Measurements from ENCODE around the gene MARK3.

Gene MARK3

DNA sequence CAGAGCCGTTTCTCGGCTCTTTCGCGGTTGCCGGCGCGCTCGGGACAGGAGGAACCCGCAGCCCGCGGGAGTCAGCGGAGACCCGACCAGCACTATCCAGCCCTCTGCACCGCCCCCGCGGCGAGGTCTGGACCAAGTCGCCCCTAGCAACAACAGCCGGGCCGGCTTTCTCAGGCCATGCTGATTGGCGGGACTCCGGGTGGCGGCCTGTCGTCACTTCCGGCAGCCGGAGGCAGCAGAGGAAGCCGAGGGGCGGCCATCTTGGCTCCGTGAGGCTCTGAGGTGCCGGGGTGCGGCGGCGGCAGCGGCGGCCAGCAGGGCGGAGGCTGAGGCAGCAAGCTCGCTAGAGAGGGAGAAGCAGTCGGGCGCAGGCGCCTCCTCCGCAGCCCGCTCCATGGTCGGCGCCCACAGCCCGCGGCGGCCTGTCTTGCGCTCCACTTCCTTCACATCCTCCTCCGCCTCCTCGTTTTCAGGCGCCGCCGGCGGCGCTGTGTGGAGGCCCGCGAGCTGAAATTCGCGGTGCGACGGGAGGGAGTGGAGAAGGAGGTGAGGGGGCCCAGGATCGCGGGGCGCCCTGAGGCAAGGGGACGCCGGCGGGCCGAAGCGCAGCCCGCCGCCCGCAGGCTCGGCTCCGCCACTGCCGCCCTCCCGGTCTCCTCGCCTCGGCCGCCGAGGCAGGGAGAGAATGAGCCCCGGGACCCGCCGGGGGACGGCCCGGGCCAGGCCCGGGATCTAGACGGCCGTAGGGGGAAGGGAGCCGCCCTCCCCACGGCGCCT, at the start of gene MARK3:
Gene MARK3, plus strand, starts transcription at position 264 of the 777 bp plus-strand sequence. CDS start 615 bp downstream, outside the sequence.
- peak within 1 kb of the TSS; percentile 98 for H3K4me3 ChIP-seq (ENCODE audit: low read length)
- DNase-seq (ENCODE audit: low read depth) = peak; percentile 98
- TF ChIP-seq, protein P1, sequence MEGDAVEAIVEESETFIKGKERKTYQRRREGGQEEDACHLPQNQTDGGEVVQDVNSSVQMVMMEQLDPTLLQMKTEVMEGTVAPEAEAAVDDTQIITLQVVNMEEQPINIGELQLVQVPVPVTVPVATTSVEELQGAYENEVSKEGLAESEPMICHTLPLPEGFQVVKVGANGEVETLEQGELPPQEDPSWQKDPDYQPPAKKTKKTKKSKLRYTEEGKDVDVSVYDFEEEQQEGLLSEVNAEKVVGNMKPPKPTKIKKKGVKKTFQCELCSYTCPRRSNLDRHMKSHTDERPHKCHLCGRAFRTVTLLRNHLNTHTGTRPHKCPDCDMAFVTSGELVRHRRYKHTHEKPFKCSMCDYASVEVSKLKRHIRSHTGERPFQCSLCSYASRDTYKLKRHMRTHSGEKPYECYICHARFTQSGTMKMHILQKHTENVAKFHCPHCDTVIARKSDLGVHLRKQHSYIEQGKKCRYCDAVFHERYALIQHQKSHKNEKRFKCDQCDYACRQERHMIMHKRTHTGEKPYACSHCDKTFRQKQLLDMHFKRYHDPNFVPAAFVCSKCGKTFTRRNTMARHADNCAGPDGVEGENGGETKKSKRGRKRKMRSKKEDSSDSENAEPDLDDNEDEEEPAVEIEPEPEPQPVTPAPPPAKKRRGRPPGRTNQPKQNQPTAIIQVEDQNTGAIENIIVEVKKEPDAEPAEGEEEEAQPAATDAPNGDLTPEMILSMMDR (IDR thresholded peaks at IDR 0.05; ENCODE audit: insufficient read depth, low read depth, low read length, missing control alignments) = no peak

DNA sequence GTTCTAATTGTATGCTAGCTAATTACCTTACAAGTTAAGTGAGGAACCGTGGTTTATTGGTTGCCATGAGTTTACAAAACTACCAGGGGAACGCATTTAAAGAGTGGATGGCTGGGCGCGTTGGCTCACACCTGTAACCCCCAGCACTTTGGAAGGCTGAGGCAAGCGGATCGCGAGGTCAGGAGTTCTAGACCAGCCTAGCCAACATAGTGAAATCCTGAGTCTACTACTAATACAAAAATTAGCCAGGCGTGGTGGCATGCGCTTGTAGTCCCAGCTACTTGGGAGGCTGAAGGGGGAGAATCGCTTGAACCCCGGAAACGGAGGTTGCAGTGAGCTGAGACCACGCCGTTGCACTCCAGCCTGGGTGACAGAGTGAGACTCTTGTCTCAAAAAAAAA, 49.0 kb upstream of the MARK3 start:
- DNase-seq (ENCODE audit: low read depth) = no peak
- TF ChIP-seq, protein P1 (IDR thresholded peaks at IDR 0.05; ENCODE audit: insufficient read depth, low read depth, low read length, missing control alignments) = no peak
- no peak overlapping the region for H3K4me3 ChIP-seq (ENCODE audit: low read length)

DNA sequence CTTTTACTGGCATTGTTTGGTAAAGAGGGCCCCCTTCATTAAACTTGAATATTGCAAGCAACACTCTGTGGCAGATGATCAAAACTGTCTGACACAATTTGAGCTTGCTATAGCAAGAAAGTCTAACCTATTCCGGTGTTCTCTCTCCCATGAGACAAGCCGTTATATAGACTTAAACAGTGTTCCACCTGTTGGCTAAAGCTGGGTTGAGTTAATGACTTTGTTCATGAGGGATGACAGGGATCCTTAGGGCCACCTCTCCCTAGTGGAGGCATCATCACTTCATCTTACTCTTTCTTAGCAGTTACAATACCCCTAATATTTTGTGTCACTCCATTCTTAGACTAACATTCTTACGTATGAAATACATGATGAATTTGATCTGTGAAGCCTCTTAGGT, 47.4 kb upstream of the MARK3 start:
- DNase-seq (ENCODE audit: low read depth) = no peak
- TF ChIP-seq, protein P1 (IDR thresholded peaks at IDR 0.05; ENCODE audit: insufficient read depth, low read depth, low read length, missing control alignments) = no peak
- H3K4me3 ChIP-seq (ENCODE audit: low read length) = no peak overlapping the region

DNA sequence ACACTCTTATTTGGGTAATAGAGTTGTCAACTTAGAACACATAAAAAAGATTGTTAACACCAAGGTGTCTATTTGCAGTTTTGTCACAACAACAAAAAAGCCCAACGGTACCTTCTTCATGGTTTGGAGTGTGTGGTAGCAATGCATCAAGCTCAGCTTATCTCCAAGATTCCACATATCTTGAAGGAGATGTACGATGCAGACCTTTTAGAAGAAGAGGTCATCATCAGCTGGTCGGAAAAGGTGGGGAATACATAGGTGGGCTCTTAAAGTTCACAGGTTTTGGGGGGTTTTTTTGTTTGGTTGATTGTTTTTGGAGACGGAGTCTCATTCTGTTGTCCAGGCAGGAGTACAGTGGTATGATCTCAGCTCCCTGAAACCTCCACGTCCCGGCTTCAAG, 45.7 kb upstream of the MARK3 start:
- TF ChIP-seq, protein P1 (IDR thresholded peaks at IDR 0.05; ENCODE audit: insufficient read depth, low read depth, low read length, missing control alignments) = no peak
- DNase-seq (ENCODE audit: low read depth) = no peak
- H3K4me3 ChIP-seq (ENCODE audit: low read length) = no peak overlapping the region

DNA sequence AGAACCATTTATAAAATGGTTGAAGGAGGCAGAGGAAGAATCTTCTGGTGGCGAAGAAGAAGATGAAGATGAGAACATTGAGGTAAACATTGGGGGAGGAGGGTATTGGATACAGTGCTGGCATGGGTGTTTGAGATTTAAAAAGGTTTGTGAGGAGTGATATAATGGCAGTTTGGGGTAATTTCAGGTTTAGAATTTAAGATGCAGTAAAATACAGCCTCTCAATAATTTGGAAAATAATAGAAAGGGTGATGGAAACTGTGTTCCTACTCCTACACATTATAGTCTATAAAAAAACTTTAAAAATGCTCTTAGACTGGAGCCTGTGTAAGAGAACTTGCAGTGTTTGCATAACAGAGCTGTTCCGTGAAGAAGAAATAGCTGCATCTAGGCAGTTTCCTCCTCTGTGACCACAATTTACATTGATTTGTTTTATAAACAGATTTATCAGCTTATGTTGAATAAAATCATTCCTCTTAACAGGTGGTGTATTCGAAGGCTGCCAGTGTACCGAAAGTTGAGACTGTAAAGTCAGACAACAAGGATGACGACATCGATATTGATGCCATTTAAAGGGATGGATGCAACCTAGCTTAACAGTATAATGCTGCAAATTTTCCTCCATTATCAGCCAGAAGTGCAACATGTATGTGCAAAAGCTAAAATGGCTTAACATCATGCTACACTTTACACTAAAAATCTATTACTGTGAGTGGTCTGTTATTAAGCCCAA, 44.6 kb upstream of the MARK3 start:
- no peak for DNase-seq (ENCODE audit: low read depth)
- no peak overlapping the region for H3K4me3 ChIP-seq (ENCODE audit: low read length)
- TF ChIP-seq, protein P1 (IDR thresholded peaks at IDR 0.05; ENCODE audit: insufficient read depth, low read depth, low read length, missing control alignments) = no peak

DNA sequence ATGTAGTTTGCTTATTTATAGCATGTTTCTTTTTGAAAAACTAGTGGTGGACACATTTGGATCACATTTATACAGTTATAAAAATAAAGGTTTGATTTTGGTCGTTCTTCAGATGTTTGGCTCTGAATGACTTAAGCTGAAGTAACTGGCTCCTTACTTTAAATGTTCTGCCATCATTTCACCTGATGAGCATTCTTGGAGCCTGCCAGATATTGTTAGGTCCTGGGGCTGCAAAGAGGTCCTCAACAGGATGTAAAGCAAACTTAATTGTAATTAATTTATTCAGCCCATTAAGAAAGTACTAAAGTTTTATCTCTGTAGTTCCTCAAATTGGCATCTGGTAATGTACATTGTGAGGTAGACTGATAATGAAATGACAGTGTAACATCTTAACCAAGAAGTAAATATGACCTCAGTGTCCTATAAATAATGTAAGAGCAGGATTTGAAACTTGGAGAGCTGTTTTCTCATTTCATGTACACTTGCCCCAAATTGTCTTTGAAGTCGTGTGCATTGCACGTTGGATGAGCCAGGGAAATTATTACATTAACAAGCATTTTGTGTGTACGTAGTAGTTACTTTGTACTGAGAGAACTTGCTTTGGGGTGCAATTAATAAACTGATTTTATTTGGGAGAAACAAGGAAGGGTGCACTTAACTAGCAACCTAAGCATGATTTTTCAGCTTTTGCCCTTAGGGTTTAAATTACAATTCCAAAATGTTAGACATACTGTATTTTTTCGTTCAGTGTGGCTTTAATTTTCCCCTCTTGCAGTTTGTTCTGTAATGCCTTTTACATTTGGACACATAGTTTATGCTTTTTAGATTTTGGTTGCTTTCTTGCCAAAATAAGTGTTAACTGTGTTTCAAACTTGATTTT, 43.7 kb upstream of the MARK3 start:
- DNase-seq (ENCODE audit: low read depth) = no peak
- TF ChIP-seq, protein P1 (IDR thresholded peaks at IDR 0.05; ENCODE audit: insufficient read depth, low read depth, low read length, missing control alignments) = no peak
- H3K4me3 ChIP-seq (ENCODE audit: low read length) = no peak overlapping the region

All from epithelial cell of esophagus (primary cell).